ENCODE data around the gene SCD5.

SCD5 gene

GRCh38 chr4:82589756-82590155 is 208.8 kb downstream of the SCD5 start:
- no peak for DNase-seq (ENCODE audit: low read depth)

- no peak for DNase-seq (ENCODE audit: low read depth)
Measured at GRCh38 chr4:82588771-82589270, 209.8 kb downstream of the SCD5 start.

GRCh38 chr4:82587826-82588540 is 210.6 kb downstream of the SCD5 start:
- no peak for DNase-seq (ENCODE audit: low read depth)

GRCh38 chr4:82585690-82586435 is 212.7 kb downstream of the SCD5 start:
- no peak for DNase-seq (ENCODE audit: low read depth)

- no peak for DNase-seq (ENCODE audit: low read depth)
Measured at GRCh38 chr4:82584931-82585330, 213.7 kb downstream of the SCD5 start.

DNA sequence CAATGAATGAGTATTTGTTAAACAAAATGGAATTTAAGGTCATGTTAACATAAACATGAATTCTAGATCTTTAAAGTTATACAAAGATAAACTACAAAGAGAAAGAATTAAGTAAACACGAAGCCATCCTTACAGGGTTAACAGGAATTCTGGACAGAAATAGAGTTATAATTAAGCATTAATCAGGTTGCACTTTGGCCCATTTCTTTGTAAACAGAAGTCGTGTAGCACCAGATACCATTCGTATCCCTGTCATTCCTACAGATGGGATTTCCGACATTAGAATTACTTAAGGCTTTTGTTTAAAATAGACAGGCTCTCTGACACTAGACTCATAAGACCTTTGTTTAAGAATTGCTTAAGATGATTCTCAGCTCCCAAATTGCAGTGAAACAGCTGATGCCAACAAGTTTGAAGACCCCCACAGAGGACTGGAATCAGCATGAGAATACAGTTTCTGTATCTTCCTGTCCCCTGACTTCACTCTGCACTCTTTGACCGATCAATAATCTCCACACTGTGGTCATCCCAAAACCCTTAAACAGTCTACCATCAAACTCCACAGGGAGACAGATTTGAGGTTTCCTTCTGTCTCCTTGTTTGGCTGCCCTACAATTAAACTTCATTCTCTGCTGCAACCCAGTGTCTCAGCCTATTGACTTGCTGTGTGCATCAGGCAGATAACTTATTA is 214.6 kb downstream of the SCD5 start:
- DNase-seq (ENCODE audit: low read depth): no peak

- DNase-seq (ENCODE audit: low read depth): no peak
Measured at GRCh38 chr4:82579932-82580331, 218.7 kb downstream of the SCD5 start.

Measured in stimulated activated CD8-positive, alpha-beta memory T cell treated with anti-CD3 and anti-CD28 coated beads, Interleukin-12 subunit alpha, Interleukin-12 subunit beta, amount 100 ng/mL, for 4 hours (primary cell).